GM12892 (cell line): Measurements from ENCODE around the gene LDLRAD4.

Source experiments
- POLR2A ChIP-seq: IDR thresholded peaks from 2 replicates; pipeline ENCODE4 v1.6.1; 2011; ENCODE audit warnings: low read depth, low read length, control low read depth
- POLR2AphosphoS5 ChIP-seq: IDR thresholded peaks from 2 replicates; pipeline ENCODE4 v1.6.1; 2011; ENCODE audit warnings: low read depth, low read length, control low read depth

- TF ChIP-seq POLR2AphosphoS5 (no peak), POLR2A (no peak)
These were observed 172.2 kb downstream of the LDLRAD4 start for GRCh38 chr18:13390711-13391110.
